Mesenchymal stem cell (in vitro differentiated cells and primary cell): ENCODE measurements around the gene ZDHHC14.

Experiments
- DNase-seq: peaks from one replicate; pipeline ENCODE4 v3.0.0-alpha.2; 2013
- H2AFZ ChIP-seq: one replicate; pipeline ENCODE4 v1.6.1; 2013; ENCODE audit warnings: low read depth, mild to moderate bottlenecking, control low read depth, inconsistent platforms, low read length, moderate library complexity
- H2AK5ac ChIP-seq: 2 replicates; pipeline ENCODE4 v1.6.1; 2013; ENCODE audit warnings: low read length, moderate library complexity, mild to moderate bottlenecking, inconsistent platforms; ENCODE audit not compliant: severe bottlenecking
- H2BK120ac ChIP-seq: one replicate; pipeline ENCODE4 v1.6.1; 2013; ENCODE audit warnings: low read depth, mild to moderate bottlenecking, inconsistent platforms, low read length, moderate library complexity
- H2BK12ac ChIP-seq, 2 experiments: one replicate each; pipeline ENCODE4 v1.6.1; 2013; ENCODE audit warnings: inconsistent platforms in 2 of 2, low read length in 2 of 2, mild to moderate bottlenecking in 2 of 2, moderate library complexity in 2 of 2, control low read depth in 1 of 2
- H2BK15ac ChIP-seq: one replicate; pipeline ENCODE4 v1.6.1; 2013; ENCODE audit warnings: mild to moderate bottlenecking, low read depth, inconsistent platforms; ENCODE audit not compliant: poor library complexity, severe bottlenecking
- H2BK5ac ChIP-seq: 2 replicates; pipeline ENCODE4 v1.6.1; 2013; ENCODE audit warnings: low read depth, mild to moderate bottlenecking, low read length, control low read depth, inconsistent platforms; ENCODE audit not compliant: poor library complexity, severe bottlenecking
- H3K14ac ChIP-seq, 2 experiments: one replicate each; pipeline ENCODE4 v1.6.1; 2013; ENCODE audit warnings: inconsistent platforms in 2 of 2, low read length in 2 of 2, control low read depth in 1 of 2, mild to moderate bottlenecking in 1 of 2, moderate library complexity in 1 of 2
- H3K18ac ChIP-seq, 2 experiments: one replicate each; pipeline ENCODE4 v1.6.1; 2013; ENCODE audit warnings: inconsistent platforms in 2 of 2, low read length in 2 of 2, control low read depth in 1 of 2, low read depth in 1 of 2, mild to moderate bottlenecking in 1 of 2
- H3K23ac ChIP-seq, 2 experiments: one replicate each; pipeline ENCODE4 v1.6.1; 2013; ENCODE audit warnings: inconsistent platforms in 2 of 2, low read length in 2 of 2, mild to moderate bottlenecking in 2 of 2, moderate library complexity in 2 of 2, control low read depth in 1 of 2
- H3K27ac ChIP-seq: 2 replicates; pipeline ENCODE4 v1.5.1; 2013; ENCODE audit warnings: mild to moderate bottlenecking, moderate library complexity, low read length, control low read depth, inconsistent platforms; ENCODE audit not compliant: poor library complexity, severe bottlenecking
- H3K27me3 ChIP-seq, 2 experiments: 2 replicates each; pipeline versions ENCODE4 v1.6.1 to v1.7.0; 2013; ENCODE audit warnings: low read length in 2 of 2, mild to moderate bottlenecking in 2 of 2, moderate library complexity in 2 of 2, control low read depth in 1 of 2, inconsistent platforms in 1 of 2; ENCODE audit not compliant: control insufficient read depth in 1 of 2, insufficient read depth in 1 of 2
- H3K36me3 ChIP-seq, 2 experiments: 2 replicates each; pipeline versions ENCODE4 v1.6.1 to v1.7.0; 2013; ENCODE audit warnings: low read length in 2 of 2, control low read depth in 1 of 2, inconsistent platforms in 1 of 2, low read depth in 1 of 2, mild to moderate bottlenecking in 1 of 2; ENCODE audit not compliant: insufficient read depth in 2 of 2, control insufficient read depth in 1 of 2
- H3K4ac ChIP-seq, 2 experiments: one replicate each; pipeline ENCODE4 v1.6.1; 2013; ENCODE audit warnings: inconsistent platforms in 2 of 2, low read length in 2 of 2, mild to moderate bottlenecking in 2 of 2, moderate library complexity in 2 of 2, control low read depth in 1 of 2, low read depth in 1 of 2
- H3K4me1 ChIP-seq: 2 replicates; pipeline ENCODE4 v1.6.1; 2013; ENCODE audit warnings: low read depth, low read length, control low read depth; ENCODE audit not compliant: control insufficient read depth, insufficient read depth
- H3K4me2 ChIP-seq: 2 replicates; pipeline ENCODE4 v1.6.1; 2013; ENCODE audit warnings: low read length, mild to moderate bottlenecking, inconsistent platforms; ENCODE audit not compliant: poor library complexity, severe bottlenecking
- H3K4me3 ChIP-seq, 2 experiments: 2 replicates each; pipeline versions ENCODE4 v1.5.1 to v1.7.0; 2013; ENCODE audit warnings: low read length in 2 of 2, mild to moderate bottlenecking in 2 of 2, control low read depth in 1 of 2, low read depth in 1 of 2; ENCODE audit not compliant: insufficient read depth in 1 of 2
- H3K79me1 ChIP-seq: replicated peaks from 2 replicates; pipeline ENCODE4 v1.6.1; 2013; ENCODE audit warnings: mild to moderate bottlenecking, control low read depth, low read length, inconsistent platforms; ENCODE audit not compliant: poor library complexity, severe bottlenecking
- H3K9ac ChIP-seq: 2 replicates; pipeline ENCODE4 v1.7.0; 2013; ENCODE audit warnings: mild to moderate bottlenecking, low read length, moderate library complexity
- H3K9me3 ChIP-seq: 2 replicates; pipeline ENCODE4 v1.7.0; 2013; ENCODE audit warnings: mild to moderate bottlenecking, low read length; ENCODE audit not compliant: control insufficient read depth
- H4K8ac ChIP-seq: one replicate; pipeline ENCODE4 v1.6.1; 2013; ENCODE audit warnings: inconsistent platforms, mild to moderate bottlenecking, low read length, moderate library complexity
- H4K91ac ChIP-seq: one replicate; pipeline ENCODE4 v1.6.1; 2013; ENCODE audit warnings: mild to moderate bottlenecking, low read length, inconsistent platforms
- WGBS: methylation state at CpG from one replicate; pipeline ENCODE4 v1.1.7; 2013; ENCODE audit warnings: mixed read lengths; 5-methylcytosine and 5-hydroxymethylcytosine counted together

ZDHHC14 gene

GRCh38 chr6:157521362-157522335 lies 140.7 kb downstream of the ZDHHC14 start:
- 95% methylated on average over 9 of the region's 10 CpGs for WGBS
- no peak overlapping the region for H2BK15ac ChIP-seq
- H2BK120ac ChIP-seq = no peak overlapping the region

DNA sequence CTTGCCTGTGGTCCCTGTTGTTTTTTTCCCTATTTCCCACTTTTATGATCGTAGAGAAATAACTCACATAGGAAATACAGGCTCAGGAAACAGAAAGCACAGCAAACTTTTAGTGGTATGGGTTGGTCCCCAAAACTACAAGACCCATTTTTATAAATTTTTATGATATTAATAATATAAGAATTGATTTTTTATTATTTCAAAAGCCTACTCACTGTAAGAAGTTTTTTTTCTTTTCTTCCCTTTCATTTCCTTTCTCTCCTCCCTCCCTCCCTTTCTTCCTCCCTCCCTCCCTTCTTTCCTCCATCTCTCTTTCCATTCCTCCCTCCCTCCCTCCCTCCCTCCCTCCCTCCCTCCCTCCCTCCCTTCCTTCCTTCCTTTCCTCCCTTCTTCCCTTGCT lies 141.5 kb downstream of the ZDHHC14 start:
- H2AK5ac ChIP-seq = no peak overlapping the region
- no peak overlapping the region for H4K91ac ChIP-seq
- no peak overlapping the region for H2BK5ac ChIP-seq
- no peak overlapping the region for H3K4me2 ChIP-seq
- H2BK15ac ChIP-seq = no peak overlapping the region
- no peak overlapping the region for H4K8ac ChIP-seq
- no peak overlapping the region for H3K14ac ChIP-seq
- H3K27me3 ChIP-seq = peaks cover 0 to 23% of the 10 kb centered on the region in 2 experiments
- WGBS = no CpG with 5 or more reads among the region's 1 CpG
- H3K4ac ChIP-seq = no peak overlapping the region
- peaks cover 4% of the 10 kb centered on the region for H3K79me1 ChIP-seq
- DNase-seq = no peak
- H3K23ac ChIP-seq = no peak overlapping the region
- H2BK120ac ChIP-seq = no peak overlapping the region
- H2AFZ ChIP-seq = no peak overlapping the region
- no peak overlapping the region for H3K4me3 ChIP-seq
- H3K27ac ChIP-seq = no peak overlapping the region
- no peaks in the 10 kb centered on the region for H3K36me3 ChIP-seq
- no peak overlapping the region for H2BK12ac ChIP-seq
- no peak overlapping the region for H3K9ac ChIP-seq
- H3K4me1 ChIP-seq = no peaks in the 10 kb centered on the region
- H3K9me3 ChIP-seq = no peaks in the 10 kb centered on the region
- no peak overlapping the region for H3K18ac ChIP-seq

More at GRCh38 chr6:157521362-157522335, 140.7 kb downstream of the ZDHHC14 start:
- Histone ChIP-seq H4K8ac (no peak overlapping the region), H3K9me3 (no peaks in the 10 kb centered on the region), H3K4me1 (no peaks in the 10 kb centered on the region), H3K14ac (no peak overlapping the region), H3K36me3 (no peaks in the 10 kb centered on the region), H3K27me3 (peaks cover 0 to 20% of the 10 kb centered on the region in 2 experiments), H3K4ac (no peak overlapping the region), H2AK5ac (no peak overlapping the region), H3K27ac (no peak overlapping the region), H3K9ac (no peak overlapping the region), H3K79me1 (peaks cover 4% of the 10 kb centered on the region), H2BK12ac (no peak overlapping the region), H2AFZ (no peak overlapping the region), H3K4me3 (no peak overlapping the region), H3K23ac (no peak overlapping the region), H4K91ac (no peak overlapping the region), H2BK5ac (no peak overlapping the region), H3K4me2 (no peak overlapping the region), H3K18ac (no peak overlapping the region)
- no peak for DNase-seq

DNA sequence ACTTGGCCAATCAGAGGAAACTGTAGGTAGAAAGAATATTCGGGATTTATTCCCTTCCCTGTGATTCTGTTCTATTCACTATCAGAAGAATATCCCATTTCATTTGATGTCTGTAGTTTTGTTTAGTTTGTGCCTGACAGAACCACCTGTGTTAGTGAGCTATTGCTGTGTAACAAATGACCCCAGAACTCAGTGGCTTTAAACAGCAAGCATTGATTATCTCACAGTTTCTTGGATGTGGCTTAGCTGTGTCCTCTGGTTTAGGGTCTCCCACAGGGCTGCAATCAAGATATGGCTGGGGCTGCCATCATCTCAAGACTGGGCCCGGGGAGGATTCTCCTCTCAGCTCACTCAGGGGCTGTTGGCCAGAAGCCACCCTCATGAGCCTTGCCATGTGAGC lies 143.7 kb downstream of the ZDHHC14 start:
- Histone ChIP-seq H2AFZ (no peak overlapping the region), H2AK5ac (no peak overlapping the region), H2BK120ac (no peak overlapping the region), H3K4me1 (no peaks in the 10 kb centered on the region), H3K27me3 (peaks cover 0 to 23% of the 10 kb centered on the region in 2 experiments), H2BK5ac (no peak overlapping the region), H4K91ac (no peak overlapping the region), H2BK12ac (no peak overlapping the region), H4K8ac (no peak overlapping the region), H3K23ac (no peak overlapping the region), H3K36me3 (no peaks in the 10 kb centered on the region), H3K79me1 (peaks cover 3% of the 10 kb centered on the region), H3K27ac (no peak overlapping the region), H3K4ac (no peak overlapping the region), H3K4me3 (no peak overlapping the region), H2BK15ac (no peak overlapping the region), H3K9ac (no peak overlapping the region), H3K14ac (no peak overlapping the region), H3K9me3 (no peaks in the 10 kb centered on the region), H3K18ac (no peak overlapping the region), H3K4me2 (no peak overlapping the region)
- no peak for DNase-seq
- WGBS = 100% methylated on average over 1 of the region's 2 CpGs

GRCh38 chr6:157525292-157525889 lies 144.4 kb downstream of the ZDHHC14 start:
- H2AK5ac ChIP-seq = no peak overlapping the region
- no peak for DNase-seq
- no peak overlapping the region for H3K18ac ChIP-seq
- no peak overlapping the region for H3K27ac ChIP-seq
- no peak overlapping the region for H2BK5ac ChIP-seq
- no peak overlapping the region for H3K23ac ChIP-seq
- H2BK12ac ChIP-seq = no peak overlapping the region
- WGBS = 87% methylated on average over 7 of the region's 7 CpGs
- no peak overlapping the region for H3K14ac ChIP-seq
- H3K27me3 ChIP-seq = peaks cover 0 to 26% of the 10 kb centered on the region in 2 experiments
- H3K9me3 ChIP-seq = no peaks in the 10 kb centered on the region
- no peak overlapping the region for H2BK15ac ChIP-seq
- H3K4me1 ChIP-seq = no peaks in the 10 kb centered on the region
- H4K91ac ChIP-seq = no peak overlapping the region
- H3K79me1 ChIP-seq = peaks cover 3% of the 10 kb centered on the region
- no peak overlapping the region for H3K4me2 ChIP-seq
- H2AFZ ChIP-seq = no peak overlapping the region
- H3K9ac ChIP-seq = no peak overlapping the region
- H3K4ac ChIP-seq = no peak overlapping the region
- no peak overlapping the region for H3K4me3 ChIP-seq
- H4K8ac ChIP-seq = no peak overlapping the region
- no peak overlapping the region for H2BK120ac ChIP-seq
- no peaks in the 10 kb centered on the region for H3K36me3 ChIP-seq
